GM18909 (cell line): ENCODE results near the gene RIOK1.
"Not testable (repeated sequence)": the region's sequence is repeated elsewhere in the genome, so short reads cannot be mapped to it uniquely, and the experiment has no call there.

Experiments used
- ATAC-seq: cut with Tn5 transposase; IDR thresholded peaks from one replicate; pipeline ENCODE4 v1.9.1; 2021; ENCODE audit warnings: mild to moderate bottlenecking; ENCODE audit not compliant: unreplicated experiment, poor library complexity

The RIOK1 gene

DNA sequence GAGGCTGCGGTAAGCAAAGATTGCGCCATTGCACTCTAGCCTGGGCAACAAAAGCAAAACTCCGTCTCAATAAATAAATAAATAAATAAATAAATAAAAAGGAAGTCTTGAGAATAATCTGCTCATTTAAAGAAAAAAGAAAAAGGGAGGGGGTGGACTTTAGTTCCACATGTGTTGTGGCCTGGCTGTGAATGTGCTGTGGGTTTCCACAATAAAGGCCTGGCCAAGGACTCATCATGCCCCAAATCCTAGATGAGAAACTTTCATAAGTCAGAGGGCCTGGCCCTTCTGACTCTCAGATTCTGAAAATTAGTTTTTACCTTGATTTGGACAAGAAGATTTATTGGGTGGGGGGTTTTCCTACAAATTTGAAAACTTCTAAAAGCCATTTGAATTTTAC lies 48.4 kb downstream of the RIOK1 start:
- no peak for ATAC-seq

DNA sequence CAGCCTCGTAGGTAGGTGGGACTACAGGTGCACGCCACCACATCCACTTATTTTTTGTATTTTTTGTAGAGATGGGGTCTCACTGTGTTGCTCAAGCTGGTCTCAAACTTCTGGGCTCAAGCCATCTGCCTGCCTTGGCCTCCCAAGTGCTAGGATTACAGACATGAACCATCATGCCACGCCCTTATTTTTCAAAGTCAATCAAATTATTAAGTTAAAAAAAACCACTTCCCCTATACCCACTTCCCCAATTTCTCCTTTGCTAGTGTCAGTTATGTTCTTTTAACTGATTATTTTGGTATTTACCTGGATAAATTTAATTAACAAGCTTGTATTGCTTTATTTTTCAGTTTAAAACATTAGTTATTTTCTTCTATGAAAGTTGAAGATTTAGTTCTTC lies 49.6 kb downstream of the RIOK1 start:
- ATAC-seq, result no peak

DNA sequence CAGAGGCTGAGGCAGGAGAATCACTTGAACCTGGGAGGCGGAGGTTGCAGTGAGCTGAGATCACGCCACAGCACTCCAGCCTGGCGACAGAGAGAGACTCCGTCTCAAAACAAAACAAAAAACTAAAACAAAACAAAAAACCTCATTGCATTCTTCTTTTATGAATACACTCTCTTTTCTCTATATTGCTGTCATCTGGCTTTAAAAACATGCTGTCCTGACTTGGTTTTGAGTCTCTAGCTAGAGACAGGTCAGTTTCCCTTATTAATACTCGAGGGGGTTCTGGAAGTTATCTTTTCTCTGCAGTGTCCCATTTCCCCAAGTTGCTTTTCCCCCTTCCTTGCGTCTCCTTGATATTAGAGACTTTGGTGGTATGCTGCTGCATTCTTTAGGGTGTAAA lies 50.9 kb downstream of the RIOK1 start:
- ATAC-seq, result no peak

DNA sequence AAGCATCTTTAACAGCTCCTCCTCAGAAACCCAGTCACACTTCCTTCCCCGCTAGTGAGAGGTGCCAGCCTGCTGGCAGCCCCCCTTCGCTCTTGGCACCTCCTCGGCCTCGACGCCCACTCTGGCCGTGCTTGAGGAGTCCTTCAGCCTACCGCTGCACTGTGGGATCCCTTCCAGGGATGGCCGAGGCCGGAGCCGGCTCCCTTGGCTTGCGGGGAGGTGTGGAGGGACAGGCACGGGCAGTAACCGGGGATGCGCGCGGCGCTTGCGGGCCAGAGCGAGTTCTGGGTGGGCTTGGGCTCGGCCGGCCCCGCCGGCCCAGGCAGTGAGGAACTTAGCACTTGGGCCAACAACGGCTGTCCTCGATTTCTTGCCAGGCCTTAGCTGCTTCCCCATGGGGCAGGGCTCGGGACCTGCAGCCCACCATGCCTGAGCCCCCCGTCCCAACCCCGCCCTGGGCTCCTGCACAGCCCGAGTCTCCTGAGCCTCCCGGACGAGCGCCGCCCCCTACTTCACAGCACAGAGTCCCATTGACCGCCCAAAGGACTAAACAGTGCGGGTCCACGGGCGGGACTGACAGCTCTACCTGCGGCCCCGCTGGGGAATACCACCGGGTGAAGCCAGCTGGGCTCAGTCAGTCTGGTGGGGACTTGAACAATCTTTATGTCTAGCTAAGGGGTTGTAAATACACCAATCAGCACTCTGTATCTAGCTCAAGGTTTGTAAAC lies 51.6 kb downstream of the RIOK1 start:
- ATAC-seq, result no peak

DNA sequence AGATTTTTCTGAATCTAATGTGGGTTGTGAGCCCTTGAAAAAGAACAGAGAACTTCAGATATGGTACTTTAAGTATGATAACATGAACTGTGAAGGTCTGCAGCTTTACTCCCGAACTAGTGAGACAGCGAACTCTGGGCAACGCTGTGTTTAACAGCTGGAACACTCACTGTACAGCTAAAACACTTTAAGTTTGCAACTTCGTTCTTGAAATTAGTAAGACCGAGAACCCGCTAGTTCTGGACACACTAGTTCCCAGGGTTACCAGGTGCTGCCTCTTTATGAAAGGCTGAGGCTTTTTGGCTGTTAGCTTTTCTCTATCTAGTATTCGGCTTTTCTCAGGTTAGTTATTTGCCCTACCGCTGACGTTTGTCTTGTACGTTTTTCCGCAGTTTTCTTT lies 52.9 kb downstream of the RIOK1 start:
- ATAC-seq, result no peak

DNA sequence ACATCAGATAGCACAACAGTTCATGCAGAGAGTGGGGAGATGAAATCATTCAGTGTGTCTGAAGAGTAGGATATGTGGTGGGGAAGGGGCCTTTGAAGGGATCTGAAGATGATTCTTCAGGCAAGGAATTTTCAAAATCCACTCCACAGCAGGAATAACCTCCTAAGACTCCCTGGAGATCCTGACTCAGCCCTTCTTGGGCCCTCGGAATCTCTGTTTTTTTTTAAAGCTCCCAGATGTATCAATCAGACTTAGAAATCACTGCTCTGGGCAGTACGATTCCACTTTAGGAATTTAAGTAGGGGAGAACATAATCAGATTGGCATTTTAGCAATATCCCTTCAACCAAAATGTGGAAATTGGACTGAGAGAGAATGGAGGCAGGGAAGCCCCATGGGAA lies 55.5 kb downstream of the RIOK1 start:
- ATAC-seq, result no peak

DNA sequence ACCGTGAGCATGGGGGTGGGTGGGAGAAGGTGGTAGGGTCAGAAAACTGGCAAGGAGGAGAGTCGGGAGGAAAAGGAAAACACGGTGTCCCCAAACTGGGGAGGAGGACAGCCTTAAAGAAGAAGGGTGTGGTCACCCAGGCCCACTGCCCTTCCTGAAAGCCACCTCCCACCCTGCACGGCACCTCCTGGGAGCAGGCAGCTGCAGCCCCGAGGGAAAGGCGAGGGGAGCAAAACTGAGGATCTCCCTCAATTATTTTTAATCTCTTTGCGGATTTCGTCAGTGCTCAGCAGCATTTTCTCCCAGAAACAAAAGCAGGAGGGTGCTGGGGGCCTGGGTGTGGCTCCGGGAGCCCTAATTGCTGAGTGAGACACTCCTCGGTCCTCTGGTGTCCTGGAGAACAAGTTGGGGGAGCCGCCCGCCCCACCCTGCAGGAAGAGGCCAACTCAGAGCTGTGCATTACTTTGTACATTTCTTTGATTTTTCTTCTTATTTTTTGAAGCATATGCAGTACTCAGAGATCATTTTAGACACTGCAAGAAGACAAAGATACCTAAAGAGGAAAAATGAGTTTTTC lies 56.4 kb downstream of the RIOK1 start:
- ATAC-seq, result no peak

DNA sequence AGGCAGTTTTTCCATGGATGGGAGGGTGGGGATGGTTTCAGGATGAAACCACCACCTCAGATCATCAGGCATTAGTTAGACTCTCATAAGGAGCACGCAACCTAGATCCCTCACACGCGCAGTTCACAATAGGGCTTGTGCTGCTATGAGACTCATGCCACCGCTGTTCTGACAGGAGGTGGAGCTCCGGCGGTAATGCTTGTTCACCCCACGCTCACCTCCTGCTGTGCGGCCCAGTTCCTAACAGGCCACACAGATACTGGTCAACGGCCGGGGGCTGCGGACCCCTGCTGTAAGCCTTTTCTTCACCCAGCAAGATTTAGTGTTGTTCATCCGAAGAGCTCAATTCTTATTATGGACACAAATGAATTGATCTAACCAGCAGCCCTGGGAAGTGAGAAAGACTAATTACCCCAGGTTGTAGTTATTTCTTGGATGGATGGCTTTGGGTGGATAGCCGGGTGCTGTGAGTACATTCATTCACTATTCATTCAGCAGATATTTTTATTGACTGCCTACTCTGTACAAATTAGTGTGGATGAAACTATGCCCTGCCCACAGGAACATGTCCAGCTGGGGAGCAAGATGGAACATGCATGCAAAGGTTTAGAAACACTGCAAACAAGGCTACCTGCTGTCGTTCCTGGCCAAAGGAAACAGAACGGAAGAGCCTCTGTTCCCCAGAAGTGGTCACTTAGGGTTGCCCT lies 57.2 kb downstream of the RIOK1 start:
- no peak for ATAC-seq

DNA sequence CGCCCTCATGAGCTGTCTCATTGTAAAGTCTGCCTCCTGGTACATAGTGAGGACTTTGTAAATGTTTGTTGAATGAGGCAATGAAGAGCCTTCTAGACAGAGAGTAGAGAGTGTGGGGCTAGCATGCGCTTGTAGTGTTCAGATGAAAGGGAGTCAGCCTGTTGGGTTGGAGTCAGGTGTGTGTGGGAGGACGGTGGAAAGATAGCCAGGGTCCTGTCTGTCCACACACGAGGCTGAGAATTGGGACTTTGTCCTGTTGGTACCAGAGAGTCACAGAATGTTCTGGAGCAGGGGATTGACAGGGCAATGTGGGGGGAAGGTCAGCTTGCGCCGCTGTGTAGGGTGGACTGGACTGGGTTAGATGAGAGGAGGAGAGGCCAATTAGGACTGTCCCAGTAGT lies 58.6 kb downstream of the RIOK1 start:
- ATAC-seq, result no peak

DNA sequence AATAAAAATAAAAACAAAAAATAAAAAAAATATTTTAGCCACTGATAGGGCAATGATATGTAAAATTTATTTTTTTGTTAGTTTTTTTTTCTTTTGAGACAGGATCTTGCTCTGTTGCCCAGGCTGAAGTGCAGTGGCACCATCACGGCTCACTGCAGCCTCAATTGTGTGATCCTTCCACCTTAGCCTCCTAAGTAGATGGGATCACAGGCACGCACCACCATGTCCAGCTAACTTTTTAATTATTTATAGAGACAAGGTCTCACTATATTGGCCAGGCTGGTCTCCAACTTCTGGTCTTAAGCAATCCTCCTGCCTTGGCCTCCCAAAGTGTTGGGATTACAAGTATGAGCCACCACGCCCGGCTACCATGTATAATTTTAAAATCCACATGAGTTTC lies 59.4 kb downstream of the RIOK1 start:
- ATAC-seq, result no peak

DNA sequence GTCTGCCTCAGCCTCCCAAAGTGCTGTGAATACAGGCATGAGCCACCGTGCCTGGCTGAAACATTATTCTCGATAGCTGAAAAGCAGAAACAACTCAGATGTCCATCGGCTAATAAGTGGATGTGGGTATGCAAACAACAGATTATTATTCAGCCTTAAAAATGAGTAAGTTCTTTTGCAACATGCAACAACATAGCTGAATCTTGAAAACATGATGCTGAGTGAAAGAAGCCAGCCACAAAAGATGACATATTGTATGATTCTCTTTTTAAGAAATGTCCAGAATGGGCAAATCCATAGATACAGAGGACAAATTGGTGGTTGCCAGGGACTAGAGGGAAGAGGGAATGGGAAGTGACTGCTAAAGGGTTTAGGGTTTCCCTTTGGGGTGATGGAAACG lies 61.7 kb downstream of the RIOK1 start:
- ATAC-seq, result no peak

DNA sequence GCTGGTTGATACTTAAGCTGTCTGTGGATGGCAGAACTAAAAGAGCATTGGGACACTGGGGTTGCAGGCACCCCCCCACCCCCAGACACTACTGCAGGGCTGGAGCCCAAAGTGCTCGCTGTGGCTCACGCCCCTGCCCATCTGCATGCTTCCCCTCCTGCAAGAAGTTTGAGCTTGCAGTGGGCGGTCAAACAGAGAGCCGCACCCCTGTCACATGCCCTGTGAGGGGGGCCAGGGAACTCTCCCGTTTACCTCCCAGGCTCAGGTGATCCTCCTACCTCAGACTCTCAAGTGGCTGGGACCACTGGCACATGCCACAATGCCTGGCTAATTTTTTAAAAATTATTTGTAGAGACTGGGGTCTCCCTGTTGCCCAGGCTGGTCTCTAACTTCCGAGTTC lies 63.3 kb downstream of the RIOK1 start:
- ATAC-seq, result no peak

DNA sequence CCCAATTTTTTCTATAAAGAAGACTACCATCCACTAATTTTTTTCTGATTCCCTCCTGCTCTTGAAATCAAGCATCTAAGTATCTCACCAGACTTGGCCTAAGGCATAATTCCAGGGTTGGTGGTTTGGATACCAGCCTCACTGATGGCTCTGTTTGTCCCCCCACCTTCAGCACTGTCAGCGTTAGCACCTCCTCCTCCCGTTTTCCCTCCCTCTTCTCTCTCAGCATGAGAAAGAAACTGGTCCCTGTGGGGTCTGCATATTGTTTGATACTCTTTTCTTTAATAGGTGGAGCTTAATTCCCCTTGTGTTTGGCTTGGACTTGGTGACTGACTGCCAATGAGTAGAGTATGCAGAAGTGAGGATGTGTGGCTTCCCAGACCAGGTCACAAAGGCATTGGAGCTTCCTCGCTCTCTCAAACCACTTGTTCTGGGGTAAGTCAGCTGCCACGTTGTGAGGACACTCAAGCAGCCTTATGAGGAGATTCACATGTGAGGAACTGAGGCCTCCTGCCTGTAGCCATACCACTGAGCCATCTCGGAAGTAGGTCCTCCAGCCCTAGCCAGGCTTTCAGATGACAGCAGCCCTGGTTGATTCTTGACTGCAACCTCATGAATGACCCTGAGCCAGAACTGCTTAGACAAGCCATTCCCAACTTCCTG lies 65.2 kb downstream of the RIOK1 start:
- ATAC-seq, result no peak

DNA sequence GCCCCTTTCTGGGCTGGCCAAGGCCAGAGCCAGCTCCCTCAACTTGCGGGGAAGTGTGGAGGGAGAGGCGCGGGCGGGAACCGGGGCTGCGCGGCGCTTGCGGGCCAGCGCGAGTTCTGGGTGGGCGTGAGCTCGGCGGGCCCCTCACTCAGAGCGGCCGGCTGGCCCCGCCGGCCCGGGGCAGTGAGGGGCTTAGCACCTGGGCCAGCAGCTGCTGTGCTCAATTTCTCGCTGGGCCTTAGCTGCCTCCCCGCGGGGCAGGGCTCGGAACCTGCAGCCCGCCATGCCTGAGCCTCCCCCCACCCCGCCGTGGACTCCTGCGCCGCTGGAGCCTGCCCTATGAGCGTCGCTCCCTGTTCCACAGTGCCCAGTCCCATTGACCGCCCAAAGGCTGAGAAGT lies 66.7 kb downstream of the RIOK1 start:
- not testable (repeated sequence) for ATAC-seq

DNA sequence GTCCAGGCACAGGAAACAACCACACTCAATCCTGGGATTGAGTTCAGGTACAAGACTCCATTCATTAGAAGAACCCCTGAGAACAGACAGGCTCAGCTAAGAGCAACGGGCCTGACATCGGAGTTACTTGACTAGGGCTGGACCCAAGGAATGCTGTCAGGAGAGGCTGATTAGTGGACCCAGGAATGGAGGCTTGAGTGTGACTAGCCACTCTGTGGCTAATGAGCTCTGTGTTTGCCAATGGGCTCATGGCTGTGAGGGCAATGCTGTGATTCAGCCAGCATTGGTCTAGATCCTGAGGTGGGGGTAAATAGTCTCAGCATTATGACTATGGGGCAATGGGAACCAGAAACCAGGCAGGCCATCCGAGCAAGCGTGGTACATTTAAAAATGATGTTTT lies 71.8 kb downstream of the RIOK1 start:
- no peak for ATAC-seq

DNA sequence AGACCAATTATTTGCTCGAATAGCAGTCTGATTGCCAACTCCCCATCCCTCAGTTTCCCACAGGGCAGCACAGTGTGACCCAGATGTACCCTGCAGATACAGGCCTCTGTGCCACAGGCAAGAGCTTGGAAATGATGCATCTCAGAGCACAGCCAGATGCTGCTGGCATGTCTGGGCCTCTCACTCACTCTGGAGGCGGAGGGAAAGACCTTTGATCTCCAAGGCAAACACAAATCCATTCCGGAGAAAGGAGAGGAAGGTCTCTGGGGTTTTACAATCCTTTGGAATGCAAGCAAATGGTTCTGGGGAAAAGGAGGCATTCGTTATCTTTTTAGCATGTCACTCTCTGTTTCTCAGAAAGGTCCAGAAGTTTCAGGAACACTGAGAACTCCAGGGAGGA lies 74.2 kb downstream of the RIOK1 start:
- no peak for ATAC-seq

DNA sequence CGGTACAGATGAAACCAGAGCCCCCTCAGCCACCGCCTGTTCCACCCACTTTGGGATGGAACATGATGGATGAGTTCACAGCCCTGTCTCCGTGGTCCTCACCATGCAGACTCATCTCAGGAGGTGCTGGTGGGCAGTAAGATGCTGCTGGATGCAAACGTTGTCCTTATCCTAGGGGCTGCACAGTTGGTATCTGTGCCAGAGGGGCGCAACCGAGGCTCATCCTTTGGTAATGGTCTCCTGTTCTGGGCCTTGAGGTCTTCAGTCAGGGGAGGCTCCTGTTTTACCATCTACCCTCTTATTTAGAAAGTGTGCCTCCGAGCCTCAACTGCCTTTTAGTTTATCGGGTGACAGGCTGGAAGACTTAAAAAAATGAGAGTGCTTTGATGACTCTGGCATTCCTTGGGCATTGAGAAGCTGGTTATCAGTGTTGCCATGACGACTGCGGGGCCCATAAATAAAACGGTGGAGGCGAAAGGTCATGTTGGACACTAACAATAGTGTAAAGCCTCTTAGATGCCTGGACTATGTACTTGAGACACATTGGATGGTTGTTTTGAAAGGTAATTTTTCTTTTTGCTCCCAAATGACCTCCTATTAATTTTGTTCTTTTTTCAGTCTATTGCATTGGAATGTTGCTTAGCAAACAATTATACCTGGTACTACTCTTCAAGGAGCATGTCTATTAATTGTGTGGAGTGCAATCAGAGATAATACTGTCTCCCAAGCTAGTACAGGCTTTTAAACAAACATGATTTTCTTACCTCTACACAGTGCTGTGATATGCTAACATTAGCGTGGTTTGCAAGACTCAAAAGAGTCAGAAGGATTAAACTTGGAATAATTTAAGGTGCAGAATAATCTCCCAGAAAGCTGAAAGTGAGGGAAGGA lies 77.6 kb downstream of the RIOK1 start:
- ATAC-seq, result no peak
